Stromal cell of bone marrow (primary cell): ENCODE results near the gene SLC16A3.
"Not testable (repeated sequence)": the region's sequence is repeated elsewhere in the genome, so short reads cannot be mapped to it uniquely, and the experiment has no call there.

Experiments
- DNase-seq: peaks from one replicate; pipeline ENCODE4 v3.0.0-alpha.2; 2012; ENCODE audit warnings: low read depth

Gene SLC16A3

DNA sequence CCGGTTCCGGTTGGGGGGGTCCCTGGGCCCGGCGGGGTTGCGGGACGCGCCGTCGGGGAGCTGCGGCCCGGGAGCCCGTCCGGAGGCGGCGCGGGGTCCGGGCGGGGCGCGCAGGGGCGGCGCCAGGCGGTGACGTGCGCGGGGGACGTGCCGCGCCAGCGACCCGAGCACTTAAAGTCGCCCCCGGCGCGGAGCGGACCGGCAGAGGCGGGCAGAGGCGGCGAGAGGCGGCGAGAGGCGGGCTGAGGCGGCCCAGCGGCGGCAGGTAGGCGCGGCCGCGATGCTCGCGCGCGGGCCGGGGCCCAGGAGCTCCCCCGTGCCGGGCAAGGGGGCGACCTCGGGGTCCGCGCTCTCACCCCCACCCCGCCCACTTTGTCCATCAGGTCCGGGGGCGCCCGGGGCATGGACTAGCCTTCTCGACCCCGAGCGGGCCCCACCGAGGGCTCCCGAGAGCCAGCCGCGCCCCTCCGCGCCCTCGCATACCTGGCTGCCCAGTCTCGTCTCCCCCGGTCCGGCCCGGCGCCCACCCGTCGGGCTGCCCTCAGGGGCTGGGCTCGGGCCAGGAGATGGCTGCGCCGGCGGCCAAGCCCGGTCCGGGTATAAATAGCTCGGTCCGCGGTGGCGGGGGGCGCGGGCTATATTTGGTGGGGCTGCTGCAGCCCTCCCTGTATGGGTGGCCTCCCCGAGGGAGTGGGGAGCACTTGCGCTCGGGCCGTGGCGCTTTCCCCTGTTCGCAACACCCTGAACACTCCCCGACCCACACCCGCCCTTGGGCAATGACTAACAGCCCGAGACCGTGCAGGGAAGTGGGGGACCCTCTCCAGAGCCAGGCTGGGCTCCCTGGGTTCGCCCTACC is at the start of gene SLC16A3:
SLC16A3 (plus strand) TSS at position 201 of the 856 bp plus-strand sequence. CDS start 6,967 bp downstream, outside the sequence.
- no peak for DNase-seq

DNA sequence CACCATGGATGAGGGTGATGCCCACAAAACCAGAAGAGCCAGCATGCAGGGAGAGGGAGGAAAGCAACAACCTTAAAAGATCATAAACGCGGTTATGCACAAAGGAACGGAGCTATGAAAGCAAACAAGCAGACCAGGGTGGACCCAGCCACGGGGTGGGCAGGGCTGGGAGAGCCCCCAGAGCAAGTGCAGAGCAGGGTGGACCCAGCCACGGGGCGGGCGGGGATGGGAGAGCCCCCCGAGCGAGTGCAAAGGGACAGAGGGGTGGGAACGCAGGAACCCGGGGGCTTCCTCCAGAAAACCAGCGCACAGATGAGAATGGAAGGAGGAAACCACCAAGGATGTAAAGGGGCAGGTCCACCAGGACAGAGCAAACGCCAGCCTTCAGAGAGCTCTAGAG is 49.4 kb upstream of the SLC16A3 start:
- no peak for DNase-seq

DNA sequence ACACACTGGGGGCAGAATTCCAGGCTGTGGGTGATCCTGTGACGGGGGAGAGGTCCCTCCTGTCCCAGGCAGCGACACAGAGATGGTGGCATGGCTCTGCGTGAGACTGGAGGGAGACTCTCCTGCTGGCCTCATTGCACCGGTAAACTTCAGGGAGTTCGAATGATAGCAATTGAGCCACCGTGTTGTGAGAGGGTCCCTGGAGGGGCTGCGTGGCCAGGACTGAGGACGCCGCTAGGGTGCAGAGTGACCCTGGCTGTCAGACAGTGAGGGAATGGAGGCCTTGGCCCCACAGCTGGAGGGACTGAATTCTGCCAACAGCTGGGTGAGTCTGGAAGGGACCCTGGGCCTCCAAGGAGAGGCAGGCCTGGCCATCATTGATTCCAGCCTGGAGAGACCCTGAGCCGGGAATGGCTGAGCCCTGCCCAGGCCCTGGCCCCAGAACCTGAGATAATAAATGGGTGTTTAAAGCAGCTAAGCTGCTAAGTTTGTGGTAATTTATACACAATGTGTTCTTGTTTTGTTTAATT is 48.8 kb upstream of the SLC16A3 start:
- no peak for DNase-seq

DNA sequence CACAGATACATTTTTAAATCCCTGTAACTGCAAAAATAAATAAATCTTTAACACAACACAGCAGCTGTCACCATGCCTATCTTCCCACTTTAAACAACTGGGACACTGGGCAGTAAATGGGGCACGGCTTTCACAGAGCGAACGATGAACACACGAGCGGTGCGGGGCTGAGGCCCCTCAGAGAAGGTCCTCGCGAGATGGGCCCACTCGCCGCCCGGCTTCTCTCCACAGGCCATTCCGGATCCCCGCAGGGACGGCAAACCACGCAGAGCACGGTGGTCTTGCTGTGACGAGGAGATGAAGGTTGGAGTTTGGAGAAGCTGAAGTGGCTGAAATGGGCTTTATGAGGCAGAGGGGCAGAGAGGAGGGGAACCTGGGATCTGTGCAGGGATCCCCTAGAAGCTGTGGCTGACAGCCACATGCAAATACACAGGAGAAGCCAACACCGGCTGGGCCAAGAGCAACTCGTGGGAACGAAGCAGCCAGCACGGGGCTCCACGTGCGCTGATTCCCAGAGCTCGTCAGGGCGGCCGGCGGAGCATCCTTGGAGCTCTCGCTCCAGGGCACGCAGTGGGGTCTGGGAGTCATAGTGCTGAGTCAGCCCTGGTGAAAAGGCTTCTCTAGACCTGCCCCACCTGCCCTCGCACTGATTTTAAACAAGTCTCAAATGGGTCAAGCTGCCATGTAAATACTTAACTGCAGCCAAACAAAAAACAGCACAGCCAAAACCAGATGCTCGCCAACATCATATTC is 47.9 kb upstream of the SLC16A3 start:
- DNase-seq: no peak

DNA sequence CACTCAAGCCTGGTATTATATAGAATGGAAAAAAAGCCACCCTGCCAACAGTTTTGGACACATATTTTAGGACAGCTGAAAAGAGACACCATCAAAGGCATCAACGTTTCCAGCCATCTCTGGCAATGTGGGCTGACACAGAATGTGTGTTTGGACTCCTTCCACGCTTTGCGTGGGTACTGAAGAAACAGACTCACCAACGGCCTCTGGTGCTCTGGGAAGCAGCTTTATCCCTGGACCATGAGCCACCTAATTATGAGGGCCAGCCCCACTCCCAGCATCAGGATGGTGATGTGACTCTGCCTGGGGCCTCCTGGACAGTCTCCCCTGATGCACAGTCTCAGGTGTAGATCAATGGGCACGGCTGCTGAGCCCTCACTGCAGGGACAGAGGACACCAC is 44.1 kb upstream of the SLC16A3 start:
- no peak for DNase-seq

DNA sequence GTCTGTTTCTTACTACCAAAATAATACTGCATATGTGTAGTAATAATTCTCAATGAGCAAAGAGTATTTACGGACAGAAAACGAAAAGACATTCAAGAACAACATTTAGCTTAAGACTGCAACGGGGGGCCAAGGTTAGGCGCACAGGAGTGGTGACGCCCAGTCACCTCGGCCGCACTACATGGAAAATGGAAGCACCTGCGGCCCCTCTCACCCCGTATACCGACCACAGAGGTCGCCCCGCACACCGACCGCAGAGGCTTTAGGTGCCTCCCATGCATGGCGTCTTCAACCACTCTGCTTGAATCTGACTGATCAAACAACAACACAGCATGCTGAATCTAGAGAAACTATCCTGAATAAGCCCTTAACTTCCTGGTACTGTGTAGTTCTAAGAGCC is 42.6 kb upstream of the SLC16A3 start:
- DNase-seq: no peak

DNA sequence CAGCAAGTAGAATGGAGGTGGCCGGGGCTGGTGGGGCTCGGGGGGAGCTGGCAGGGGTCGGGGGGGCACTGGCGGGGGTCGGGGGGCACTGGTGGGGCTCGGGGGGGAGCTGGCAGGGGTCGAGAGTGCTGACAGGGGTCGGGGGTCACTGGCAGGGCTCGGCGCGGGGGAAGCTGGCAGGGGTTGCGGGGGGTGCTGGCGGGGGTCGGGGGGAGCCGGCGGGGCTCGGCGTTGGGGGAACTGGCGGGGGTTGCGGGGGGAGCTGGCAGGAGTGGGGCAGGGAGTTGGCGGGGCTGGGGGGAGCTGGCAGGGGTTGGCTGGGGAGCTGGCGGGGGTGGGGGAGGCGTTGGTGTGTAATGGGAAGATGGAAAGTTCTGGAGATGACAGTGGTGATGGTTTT is 41.3 kb upstream of the SLC16A3 start:
- DNase-seq: no peak

DNA sequence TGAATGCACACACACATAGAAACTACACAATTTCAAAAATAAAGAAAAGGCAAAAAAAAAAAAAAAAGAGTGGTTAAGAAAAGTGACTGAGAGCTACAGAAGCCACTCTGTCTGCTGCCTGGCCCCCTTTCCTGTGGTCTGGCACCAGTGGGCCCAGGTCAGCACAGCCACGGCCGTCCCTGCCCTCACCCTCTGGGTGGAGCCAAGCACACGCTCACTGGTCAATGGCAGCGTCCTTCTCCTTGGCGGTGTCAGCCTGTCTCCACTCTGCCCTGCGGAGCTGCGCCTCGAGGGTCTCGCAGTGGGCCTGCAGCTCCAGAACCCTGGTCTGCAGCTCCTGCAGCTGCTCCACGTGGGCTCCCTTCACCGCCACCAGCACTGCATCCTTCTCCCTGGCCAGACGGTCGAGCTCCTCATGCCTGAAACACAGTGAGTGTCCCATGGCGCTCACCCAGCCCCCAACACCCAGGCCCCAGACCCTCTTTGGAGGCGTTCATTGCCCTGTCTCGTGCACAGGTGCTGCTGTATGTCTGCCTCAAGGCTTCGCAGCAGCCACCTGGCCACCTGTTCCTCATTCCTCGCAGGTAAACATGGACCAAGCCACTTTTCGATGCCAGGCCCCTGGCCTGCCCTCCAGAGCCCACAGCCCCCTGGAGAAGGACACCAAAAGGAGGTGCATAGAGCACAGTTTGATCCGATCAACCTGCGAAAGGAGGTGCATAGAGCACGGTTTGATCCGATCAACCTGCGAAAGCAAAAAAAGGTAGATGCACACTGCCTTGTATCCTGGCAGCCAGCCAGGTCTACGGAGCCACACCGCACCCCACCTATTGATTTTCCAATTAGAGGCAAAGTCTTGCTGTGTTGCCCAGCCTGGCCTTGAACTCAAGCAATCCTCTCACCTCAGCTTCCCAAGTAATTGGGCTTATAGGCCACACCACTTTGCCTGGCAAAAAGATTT is 40.6 kb upstream of the SLC16A3 start:
- DNase-seq: no peak

DNA sequence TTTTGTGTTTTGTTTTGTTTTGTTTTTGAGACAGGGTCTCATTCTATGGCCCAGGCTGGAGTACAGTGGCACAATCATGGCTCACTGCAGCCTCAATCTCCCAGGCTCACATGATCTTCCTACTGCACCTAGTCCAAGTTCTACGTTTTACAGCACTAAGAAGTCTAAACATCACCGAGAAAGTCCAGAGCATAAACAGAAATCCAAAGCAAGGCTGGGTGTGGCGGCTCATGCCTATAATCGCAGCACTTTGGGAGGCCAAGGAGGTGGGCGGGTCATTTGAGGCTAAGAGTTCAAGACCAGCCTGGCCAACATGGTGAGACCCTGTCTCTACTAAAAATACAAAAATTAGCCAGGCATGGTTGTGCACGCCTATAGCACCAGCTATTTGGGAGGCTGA is 35.8 kb upstream of the SLC16A3 start:
- DNase-seq: not testable (repeated sequence)

DNA sequence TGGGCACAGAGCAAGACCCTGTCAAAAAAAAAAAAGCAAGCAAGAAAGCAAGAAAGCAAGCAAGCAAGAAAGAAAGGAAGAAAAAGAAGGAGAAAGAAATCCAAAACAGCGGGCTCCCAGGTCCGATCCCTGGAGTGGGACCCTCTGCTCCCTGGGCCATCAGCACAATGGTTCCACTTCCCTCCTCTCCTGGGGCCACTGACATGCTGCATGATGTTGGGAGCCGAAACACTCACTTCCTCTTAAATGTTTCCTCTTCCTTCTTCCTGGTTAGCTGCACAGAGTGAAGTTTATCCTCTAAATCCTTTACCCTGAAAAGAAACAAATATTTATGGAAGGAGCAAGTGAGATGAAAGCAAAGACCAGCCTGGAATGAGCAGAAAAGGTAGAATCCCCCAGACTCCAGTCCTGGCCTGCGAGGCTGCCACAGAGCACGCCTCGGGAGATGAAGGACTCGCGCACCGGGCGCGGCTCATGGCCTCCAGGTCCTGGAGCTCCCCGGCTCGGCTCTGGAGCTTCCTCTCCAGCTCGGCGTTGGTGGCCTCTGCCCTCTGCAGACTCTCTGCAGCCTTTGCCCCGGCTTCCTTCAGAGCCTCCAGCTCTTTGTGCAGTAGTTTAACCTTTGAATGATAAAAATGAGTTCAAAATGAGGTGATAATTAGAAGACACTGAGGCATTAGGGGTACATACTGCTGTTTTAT is 35.2 kb upstream of the SLC16A3 start:
- no peak for DNase-seq

DNA sequence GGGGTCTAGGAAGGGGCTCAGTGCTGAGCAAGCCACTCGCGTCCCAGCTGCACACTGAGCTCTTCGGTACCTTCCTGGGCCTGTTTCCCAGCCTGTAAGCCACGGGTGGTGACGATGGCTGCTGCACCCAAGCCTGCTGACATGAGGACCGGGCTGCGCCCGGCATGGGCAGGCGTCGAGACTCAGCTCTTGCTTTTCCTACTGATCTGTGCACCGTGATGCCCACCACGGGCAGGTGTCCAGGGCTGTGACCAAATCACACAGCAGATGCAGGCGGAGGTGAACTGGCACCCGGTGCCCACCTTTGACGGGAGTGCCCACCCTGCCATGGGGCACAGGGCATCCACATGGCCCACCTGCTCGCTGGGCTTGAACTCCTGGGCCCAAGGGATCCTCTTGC is 34.1 kb upstream of the SLC16A3 start:
- DNase-seq: no peak

DNA sequence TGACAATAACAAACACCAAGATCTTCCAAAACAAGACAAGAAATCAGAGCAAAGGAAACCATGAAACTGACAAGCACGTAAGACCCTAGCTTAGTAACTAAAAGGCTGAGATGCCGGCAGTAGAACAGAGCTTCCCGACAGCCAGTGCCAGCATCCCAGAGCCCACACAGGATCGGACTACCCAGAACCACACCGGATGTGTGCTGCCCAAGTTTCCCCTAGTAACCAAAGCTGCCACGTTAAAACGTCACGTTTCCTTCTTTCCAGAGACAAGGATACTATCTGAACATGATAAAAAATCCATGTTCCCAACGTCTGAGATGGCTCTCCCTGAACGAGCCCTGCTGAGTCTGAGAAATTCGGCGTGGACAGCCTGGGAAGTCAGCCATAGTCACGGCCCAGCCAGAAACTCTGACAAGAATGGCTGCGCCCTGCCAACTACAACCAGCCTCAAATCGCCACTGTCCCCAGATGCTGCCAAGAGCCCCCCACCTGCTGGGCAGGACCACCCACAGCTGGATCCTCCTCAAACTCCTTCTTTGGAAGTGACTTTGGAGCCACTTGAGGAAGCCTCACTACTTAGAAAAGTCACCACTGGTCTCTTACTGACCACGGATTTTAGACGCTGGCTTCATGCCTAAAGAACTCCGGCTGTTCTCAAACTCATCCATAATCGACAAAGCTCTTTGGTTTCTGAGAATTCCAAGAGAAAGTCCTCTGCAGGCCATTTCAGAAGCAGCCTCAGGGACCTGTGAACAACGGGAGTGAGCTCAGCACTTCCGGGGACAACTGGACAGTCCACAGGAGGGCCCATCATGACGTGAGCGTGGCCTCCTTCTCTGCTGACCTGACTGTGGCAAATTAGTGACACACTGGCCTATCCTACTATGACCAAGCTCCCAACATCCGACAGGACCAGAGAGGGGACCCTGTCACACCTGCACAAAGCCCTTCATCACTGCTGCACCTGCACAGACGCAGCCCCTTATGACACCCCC is 32.9 kb upstream of the SLC16A3 start:
- no peak for DNase-seq

DNA sequence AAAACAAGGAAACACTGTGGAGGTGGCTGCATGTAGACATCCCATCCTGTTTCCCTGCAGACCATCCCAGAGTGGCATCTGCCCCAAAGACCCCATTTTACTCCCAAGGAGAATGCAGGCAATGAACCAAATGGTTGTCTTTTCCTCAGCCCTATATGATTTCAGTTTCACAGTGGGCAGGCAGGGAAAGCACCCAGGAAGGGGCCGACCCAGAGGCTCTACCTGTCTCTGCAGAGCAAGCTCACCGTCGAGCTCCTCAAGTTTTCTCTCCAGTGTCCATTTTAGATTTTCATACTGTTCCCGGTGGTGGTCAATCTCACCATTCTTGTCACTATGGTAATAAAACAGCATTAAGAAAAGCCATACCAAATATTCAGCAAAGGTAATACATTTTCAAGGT is 30.8 kb upstream of the SLC16A3 start:
- DNase-seq: no peak

DNA sequence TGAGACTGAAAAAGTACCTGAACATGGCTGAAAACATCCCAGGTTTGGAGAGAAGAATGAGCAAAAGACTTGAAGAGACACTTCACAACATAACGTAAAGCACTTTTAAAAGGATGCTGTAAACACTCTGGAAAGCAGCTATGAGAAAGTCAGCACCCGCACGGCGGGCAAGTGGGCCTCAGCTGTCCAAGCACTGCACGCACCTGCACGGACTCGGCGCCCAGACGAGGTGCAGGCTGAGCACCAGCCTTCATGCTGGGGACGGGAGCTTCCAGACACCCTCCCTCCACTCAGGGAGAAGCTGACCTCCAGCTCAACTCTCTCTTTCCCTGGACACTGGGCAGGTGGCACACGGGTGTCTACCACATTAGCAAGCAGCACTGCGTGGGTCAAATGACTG is 29.3 kb upstream of the SLC16A3 start:
- no peak for DNase-seq

DNA sequence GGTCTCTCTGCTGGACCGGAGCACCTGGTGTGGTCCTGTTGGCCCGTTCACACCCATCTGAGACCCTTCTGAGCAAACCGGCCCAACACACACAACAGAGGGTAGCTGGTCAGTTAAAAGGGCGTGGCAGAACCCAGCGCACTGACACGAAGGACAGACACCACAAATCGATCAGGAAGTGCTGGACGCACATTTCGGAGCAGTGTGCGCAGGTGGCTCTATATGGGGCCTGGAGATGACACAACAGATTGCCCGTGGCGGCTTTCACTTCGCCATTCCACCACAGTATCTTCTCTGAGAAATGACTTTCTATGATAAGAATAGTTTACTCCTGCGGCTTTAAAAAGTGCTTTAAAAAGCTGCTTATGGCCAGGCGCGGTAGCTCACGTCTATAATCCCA is 28.7 kb upstream of the SLC16A3 start:
- no peak for DNase-seq

DNA sequence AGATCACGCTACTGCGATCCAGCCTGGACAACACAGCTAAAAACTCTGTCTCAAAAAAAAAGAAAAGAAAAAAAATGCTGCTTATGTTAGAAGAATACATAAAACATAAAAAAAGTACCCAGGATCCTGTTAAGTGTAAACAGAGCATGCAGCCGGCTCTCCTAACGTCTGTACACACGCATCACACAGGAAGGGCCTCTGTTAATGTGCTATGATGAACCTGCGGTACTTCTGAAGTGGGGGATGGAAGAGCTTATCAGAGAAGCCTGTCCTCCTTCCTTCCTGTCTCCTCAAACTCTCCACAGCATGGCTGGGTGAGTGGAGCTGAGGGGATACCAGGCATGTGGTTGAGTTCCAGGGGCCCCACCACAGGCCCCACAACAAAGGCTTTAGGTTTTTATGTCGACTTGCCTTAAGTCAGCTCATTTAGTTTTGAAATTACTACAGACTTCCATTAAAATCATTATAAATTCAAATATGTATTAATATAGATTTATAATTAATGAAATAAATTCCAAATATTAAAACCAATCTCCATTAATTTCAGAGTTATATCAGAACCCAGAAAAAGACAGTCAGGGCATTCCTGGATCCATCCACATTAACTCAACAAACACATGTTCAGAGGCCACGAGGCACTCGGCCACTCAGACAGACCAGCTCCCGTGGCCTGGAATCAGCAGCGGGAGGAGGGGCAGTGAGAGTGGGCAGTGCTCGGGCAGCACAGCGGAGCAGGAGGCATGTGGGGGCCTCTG is 27.9 kb upstream of the SLC16A3 start:
- DNase-seq: no peak

DNA sequence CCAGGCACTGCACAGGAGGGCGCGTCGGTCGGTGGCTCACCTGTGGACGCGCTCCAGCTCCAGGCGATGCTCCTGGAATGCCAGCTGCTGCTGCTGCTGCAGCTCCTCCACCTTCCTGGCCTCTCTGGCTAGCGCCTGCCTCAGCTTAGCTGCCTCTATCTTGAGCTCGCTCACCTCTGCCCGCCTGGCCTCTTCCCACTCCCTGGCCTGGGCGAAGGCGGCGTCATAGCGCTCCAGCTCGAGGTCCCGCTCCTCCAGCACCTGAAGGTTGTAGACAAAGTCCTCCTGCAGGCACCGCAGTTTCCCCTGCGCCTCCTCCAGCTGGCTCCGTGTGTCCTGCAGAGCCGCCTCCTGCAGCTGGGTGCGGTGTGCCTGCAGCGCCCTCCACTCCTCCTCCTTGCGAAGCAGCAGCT is 27.3 kb upstream of the SLC16A3 start:
- no peak for DNase-seq

DNA sequence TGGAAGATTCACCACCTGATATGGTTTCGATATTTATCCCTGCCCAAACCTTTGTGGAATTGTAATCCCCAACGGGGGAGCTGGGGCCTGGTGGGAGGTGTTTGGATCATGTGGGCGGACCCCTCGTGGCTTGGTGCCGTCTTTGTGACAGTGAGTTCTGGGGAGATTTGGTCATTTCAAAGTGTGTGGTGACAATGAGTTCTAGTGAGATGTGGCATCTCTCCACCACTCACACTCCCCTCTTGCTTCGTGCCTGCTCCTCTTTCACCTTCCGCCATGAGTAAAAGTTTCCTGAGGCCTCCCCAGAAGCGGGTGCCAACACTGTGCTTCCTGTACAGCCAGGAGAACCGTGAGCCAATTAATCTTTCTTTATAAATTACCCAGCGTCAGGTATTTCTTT is 25.9 kb upstream of the SLC16A3 start:
- DNase-seq: no peak

DNA sequence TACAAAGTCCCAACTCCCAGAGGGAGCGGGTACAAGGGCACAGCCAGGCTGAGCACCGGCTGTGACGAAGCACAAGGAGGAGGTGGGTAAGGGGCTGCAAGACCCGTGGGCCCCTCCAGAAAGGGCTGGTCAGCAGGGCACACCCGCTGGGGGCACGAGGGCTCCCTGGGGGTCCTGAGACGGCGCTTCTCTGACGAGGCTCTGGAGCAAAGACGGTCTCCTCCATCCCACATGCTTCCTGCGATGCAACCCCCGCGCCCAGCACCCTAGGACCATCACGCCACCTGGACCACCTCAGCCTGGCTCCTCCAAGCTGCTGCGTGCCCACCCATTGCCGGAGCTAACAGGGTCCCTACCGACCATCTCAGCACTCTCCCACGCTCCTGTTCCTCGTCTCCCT is 24.9 kb upstream of the SLC16A3 start:
- no peak for DNase-seq
